Measurements from ENCODE around the gene DQX1.
A peak's percentile ranks its signal among the peaks of the same experiment; 100 is the strongest.

Gene DQX1

DNA sequence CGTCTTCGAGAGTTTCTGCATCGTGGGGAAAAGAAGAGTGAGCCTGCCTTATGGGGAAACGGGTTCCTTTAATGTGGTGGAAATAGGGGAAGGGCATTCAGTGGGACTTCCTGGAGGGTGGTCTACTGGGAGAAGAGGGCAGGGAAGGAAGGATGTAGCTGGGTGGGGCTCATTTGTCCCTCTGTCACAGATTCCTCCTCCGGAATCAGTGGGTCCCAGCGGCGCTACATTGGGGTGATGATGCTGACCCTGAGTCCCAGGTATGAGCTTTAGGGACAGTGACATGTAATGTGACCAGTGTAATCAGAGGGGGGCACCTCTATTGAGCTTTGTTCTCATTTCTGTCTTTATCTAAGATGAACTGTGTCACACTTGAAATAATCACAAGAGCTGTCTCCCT lies 5.6 kb upstream of the DQX1 start:
- DNase-seq: no peak

DNA sequence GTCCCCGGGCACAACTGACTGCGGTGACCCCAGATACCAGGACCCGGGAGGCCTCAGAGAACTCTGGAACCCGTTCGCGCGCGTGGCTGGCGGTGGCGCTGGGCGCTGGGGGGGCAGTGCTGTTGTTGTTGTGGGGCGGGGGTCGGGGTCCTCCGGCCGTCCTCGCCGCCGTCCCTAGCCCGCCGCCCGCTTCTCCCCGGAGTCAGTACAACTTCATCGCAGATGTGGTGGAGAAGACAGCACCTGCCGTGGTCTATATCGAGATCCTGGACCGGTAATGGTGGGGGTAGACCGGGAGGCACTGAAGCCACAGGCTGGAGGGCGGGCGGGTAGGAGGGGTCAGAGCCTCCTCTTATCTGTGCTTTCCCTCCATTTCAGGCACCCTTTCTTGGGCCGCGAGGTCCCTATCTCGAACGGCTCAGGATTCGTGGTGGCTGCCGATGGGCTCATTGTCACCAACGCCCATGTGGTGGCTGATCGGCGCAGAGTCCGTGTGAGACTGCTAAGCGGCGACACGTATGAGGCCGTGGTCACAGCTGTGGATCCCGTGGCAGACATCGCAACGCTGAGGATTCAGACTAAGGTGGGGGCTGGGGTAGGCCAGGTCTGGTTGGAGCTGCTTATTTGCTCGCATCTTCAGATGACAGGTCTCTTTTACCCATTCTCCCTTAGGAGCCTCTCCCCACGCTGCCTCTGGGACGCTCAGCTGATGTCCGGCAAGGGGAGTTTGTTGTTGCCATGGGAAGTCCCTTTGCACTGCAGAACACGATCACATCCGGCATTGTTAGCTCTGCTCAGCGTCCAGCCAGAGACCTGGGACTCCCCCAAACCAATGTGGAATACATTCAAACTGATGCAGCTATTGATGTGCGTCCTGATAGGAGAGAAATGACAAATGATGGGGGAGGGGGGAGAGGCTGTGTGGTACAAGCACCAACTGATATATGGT lies 4.5 kb upstream of the DQX1 start:
- peak; percentile 52 for DNase-seq

DNA sequence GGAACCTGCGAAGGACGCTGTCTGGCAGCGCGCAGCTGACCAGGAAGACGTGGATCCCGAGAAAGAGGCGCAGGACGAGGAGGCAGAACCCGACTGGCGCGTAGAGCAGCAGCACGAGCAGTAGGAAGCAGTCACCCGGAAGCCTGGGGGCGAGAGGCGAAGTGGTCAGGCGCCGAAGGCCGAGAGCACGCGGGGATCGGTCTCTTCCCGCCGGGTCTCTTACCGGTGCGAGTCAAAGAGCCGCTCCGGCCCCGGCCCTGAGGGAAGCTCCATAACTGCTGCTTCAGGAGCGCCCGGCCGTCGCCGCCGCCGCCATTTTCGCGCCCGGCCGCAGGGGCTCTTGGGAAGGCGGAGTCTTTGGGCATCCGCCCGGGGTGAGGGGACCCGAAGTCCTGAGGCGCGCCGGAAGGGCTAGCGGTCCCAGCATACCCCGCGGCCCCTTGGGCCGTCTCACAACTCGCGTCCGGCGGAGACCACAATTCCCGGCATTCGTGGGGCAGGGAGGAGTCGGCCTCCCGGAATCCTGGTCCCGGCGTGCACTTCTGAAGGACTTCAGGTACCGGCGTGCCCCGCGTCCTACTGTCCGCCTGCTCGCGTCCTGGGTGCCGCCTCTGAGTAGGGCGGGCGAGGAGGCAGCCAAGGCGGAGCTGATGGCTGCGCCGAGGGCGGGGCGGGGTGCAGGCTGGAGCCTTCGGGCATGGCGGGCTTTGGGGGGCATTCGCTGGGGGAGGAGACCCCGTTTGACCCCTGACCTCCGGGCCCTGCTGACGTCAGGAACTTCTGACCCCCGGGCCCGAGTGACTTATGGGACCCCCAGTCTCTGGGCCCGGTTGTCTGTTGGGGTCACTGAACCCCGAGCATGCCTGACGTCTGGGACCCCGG lies 3.6 kb upstream of the DQX1 start, which contains the start of the genes AUP1 and HTRA2:
Gene AUP1, minus strand, starts transcription at position 350 of the 882 bp plus-strand sequence. Its CDS starts 77 bp downstream, at position 273.
Gene HTRA2, plus strand, starts transcription at position 577 of the 882 bp plus-strand sequence. Its CDS starts 74 bp downstream, at position 651.
- peak; percentile 88 for DNase-seq

DNA sequence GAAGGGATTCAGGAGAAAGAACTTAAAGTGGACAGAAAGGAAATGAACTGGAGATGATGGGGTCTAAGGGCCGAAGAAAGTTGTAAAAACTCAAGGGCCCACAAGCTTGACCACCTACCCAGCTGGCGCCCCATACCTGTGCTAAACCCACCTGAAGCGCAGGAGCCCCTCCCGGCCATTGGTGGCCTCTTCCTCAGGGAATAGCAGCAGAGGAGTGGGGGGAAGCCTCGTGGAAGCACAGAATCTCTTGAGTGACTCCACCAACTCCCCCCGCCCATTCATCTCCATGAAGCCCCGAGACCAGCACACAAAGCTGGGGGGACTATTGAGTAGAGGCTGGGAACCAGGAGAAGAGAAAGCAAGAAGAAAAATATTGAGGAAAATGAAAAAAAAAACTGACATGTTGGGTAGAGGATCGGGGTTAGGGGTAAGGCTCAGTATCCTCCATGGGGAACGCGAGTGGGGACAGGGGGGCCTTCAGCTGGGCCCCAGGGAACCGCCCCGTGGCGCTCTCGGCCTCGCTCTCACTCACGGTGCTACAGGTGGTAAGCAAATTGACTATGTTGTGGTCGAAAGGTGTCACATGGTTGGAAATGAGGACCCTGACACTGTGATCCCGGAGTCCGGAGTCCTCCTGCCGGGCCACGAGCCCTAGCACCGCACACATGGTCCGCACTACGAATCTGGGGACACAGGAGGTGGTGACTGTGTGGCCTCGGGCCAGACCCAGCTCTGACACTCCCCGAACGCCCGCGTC lies 2.7 kb upstream of the DQX1 start:
- peak; percentile 19 for DNase-seq

- DNase-seq: no peak
Measured at GRCh38 chr2:74527741-74528140, 1.7 kb upstream of the DQX1 start.

DNA sequence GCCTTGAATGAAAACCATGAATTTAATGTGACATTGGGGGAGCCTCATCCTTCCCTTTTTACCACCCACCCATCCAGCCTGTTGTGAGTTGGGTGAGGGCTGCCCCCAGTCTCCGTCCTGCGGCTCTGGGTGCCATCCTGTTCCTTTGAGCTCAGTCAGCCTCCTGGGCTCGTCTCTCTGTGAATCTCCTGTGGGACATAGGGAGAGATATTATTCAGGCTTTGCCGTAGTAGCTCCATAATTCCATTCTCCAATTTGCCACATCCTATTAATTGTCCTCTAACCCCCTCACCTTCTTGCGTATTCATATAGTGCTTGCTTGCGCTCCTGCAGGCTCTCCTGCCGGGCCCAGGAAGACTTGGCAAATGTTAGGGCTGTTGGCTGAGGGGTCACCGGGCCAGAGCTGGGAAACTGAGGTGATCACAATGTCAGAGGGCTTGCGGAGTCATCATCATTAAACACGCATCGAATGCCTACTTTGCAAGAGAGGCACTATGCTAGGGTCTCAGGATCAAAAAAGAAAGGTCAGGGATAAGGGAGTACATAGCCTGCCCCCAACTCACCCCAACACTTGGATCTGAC lies 709 bp upstream of the DQX1 start:
- no peak for DNase-seq

- DNase-seq: no peak
Measured at GRCh38 chr2:74524955-74525716, 895 bp downstream of the DQX1 start.

- no peak for DNase-seq
Measured at GRCh38 chr2:74524005-74524404, 2.0 kb downstream of the DQX1 start.

GRCh38 chr2:74522516-74522915 lies 3.5 kb downstream of the DQX1 start:
- no peak for DNase-seq

GRCh38 chr2:74516650-74517049 lies 9.4 kb downstream of the DQX1 start:
- no peak for DNase-seq

DNA sequence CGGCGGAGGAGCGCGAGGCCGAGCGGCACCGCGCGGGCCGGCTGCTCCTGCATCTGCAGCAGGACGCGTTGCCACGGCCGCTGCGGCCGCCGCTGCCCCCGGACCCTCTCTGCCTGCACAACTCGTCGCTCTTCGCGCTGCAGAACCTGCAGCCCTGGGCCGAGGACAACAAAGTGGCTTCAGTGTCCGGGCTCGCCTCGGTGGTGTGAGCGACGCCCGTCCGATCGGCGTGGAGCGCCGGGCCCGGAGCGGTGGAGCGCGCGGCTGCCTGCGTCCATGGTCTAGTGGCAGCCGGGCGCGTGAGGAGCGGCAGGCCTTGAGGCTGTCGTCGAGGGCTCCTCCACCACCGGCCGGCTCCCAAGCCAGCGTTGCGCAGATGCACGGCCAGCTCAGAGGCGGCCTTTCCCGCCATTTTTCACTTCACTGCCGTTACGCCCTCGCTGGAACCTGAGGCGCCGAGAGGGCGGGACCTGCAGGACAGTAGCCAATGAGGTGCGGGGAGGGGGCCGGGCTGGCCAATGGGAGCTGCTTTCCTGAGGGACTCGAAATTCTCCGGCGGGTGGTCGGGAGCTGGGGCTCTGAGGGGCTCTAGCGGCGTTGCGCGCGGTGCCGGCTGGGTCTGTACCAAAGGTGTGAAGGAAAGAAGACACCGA lies 9.9 kb downstream of the DQX1 start:
- DNase-seq: peak; percentile 83

DNA sequence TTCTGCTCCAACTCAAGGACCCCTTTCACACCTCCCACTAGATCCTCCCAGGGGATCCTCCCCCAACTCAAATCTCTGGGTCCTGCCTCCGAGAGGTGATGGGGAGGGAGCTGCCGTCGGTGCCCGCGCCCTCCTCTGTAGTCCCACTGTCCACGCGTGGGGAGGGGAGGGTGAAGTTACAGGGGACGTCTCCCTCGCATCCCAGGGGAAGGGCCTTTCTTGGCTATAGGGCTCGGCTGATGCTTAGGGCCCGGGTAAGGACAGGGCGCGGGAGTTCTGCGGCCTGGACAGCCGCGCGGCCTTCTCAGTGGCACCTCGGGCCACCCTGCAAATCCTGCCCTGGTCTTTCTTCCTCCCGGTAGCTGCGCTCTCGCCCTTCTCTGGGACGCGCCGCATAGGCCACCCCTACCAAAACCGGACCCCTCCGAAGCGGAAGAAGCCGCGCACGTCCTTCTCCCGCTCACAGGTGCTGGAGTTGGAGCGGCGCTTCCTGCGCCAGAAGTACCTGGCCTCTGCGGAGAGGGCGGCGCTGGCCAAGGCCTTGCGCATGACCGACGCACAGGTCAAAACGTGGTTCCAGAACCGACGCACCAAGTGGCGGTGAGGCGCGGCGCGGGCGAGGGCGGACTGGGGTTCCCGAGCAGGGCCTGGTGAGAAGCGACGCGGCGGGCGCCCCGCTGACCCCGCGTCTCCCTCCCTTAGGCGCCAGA lies 10.6 kb downstream of the DQX1 start:
- DNase-seq: peak; percentile 27

- no peak for DNase-seq
Measured at GRCh38 chr2:74514368-74515270, 11.4 kb downstream of the DQX1 start, which contains the start of gene TLX2. Gene TLX2 (plus strand): TSS chr2:74514450. CDS start chr2:74514807, 357 bp downstream.

DNA sequence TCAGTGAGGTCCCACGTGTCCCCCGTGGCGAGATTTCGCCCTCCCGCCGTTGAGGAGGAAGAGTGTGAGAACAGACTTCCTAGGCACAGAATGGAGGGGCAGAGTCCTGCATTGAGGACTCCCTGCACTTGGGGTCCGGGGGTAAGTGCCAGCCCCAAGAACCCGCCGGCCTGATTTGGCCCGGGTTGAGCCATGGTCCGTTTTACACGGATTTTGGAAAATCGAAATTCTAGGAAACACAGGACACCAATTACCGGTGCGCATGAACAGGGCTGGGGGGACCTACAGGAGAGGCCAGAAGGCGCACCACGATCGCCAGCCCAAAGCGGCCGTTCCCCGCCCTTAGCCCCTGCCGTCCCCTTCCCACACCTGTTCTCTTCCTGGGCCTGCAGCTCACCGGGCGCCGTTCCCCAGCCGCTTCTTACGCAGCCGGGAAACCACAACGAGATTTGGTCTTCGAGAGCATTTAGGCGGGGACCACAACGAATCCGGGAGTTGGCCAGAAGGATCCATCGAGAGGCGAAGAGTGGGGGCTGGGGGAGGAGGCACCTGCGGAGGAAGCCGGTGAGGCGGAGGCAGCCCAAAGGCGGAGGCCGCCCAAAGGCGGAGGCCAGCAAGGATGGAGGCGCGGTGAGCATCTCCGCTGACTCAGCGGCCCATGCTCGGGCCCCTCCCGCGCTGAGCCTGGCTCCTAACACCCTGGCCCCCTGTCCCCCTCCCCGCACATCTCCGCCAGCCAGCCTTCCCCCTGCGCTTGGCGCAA lies 12.2 kb downstream of the DQX1 start:
- peak; percentile 45 for DNase-seq

- no peak for DNase-seq
Measured at GRCh38 chr2:74512744-74513604, 13.1 kb downstream of the DQX1 start.

- no peak for DNase-seq
Measured at GRCh38 chr2:74511104-74511989, 14.7 kb downstream of the DQX1 start.
